HG02970 (cell line): Measurements from ENCODE around the gene WIZ.
"Not testable (repeated sequence)": the region's sequence is repeated elsewhere in the genome, so short reads cannot be mapped to it uniquely, and the experiment has no call there.

ENCODE experiments used
- ATAC-seq: cut with Tn5 transposase; IDR thresholded peaks from one replicate; pipeline ENCODE4 v1.9.1; 2021; ENCODE audit warnings: mild to moderate bottlenecking, moderate library complexity, moderate number of reproducible peaks; ENCODE audit not compliant: unreplicated experiment, low FRiP score

WIZ gene

GRCh38 chr19:15419413-15420025, 30.2 kb downstream of the WIZ start:
- no peak for ATAC-seq

- ATAC-seq: peak; percentile 90
Measured at GRCh38 chr19:15418579-15419412, 31.0 kb downstream of the WIZ start, which contains the start of gene AKAP8L. Gene AKAP8L (minus strand): TSS chr19:15418988. CDS start chr19:15418923, 65 bp downstream.

GRCh38 chr19:15418231-15418578, 31.6 kb downstream of the WIZ start:
- ATAC-seq: no peak

GRCh38 chr19:15417699-15418098, 32.1 kb downstream of the WIZ start:
- ATAC-seq: no peak

- ATAC-seq: no peak
Measured at GRCh38 chr19:15412832-15413231, 36.9 kb downstream of the WIZ start.

GRCh38 chr19:15411351-15411750, 38.4 kb downstream of the WIZ start:
- not testable (repeated sequence) for ATAC-seq

GRCh38 chr19:15404780-15405211, 45.0 kb downstream of the WIZ start:
- no peak for ATAC-seq

- ATAC-seq: no peak
Measured at GRCh38 chr19:15404097-15404779, 45.5 kb downstream of the WIZ start.

- no peak for ATAC-seq
Measured at GRCh38 chr19:15403151-15403531, 46.6 kb downstream of the WIZ start.

GRCh38 chr19:15402411-15403150, 47.2 kb downstream of the WIZ start:
- no peak for ATAC-seq

GRCh38 chr19:15401397-15401710, 48.4 kb downstream of the WIZ start:
- ATAC-seq: no peak

GRCh38 chr19:15400521-15401396, 49.0 kb downstream of the WIZ start:
- no peak for ATAC-seq

GRCh38 chr19:15399635-15400034, 50.1 kb downstream of the WIZ start:
- ATAC-seq: no peak

GRCh38 chr19:15399234-15399515, 50.6 kb downstream of the WIZ start:
- no peak for ATAC-seq

- ATAC-seq: no peak
Measured at GRCh38 chr19:15398501-15399233, 51.1 kb downstream of the WIZ start.

GRCh38 chr19:15397782-15398181, 52.0 kb downstream of the WIZ start:
- ATAC-seq: no peak

- ATAC-seq: no peak
Measured at GRCh38 chr19:15397236-15397635, 52.5 kb downstream of the WIZ start.

GRCh38 chr19:15396436-15396835, 53.3 kb downstream of the WIZ start:
- ATAC-seq: no peak

- ATAC-seq: not testable (repeated sequence)
Measured at GRCh38 chr19:15395251-15395650, 54.5 kb downstream of the WIZ start.
